WTC11 (cell line): Measurements from ENCODE around the gene ZNF302. TPM values are rescaled to one million over a fixed set of nuclear protein-coding genes. Genes with fewer than 3 reads are reported as not detected.
A peak's percentile ranks its signal among the peaks of the same experiment; 100 is the strongest.

ENCODE experiments used
- ATAC-seq: fragments of 200-7000 bp; cut with Tn5 transposase; 2 replicates; pipeline ENCODE4 v1.10.0; 2021; ENCODE audit warnings: mild to moderate bottlenecking, moderate library complexity
- CTCF ChIA-PET: fragments of 300-600 bp; sonication (Branson Sonifier 250); formaldehyde crosslinking; loops from one replicate; lab custom pipeline; 2021; ENCODE audit warnings: antibody characterized with exemption; lab: Charles Lee
- POLR2A ChIA-PET: fragments of 350-600 bp; sonication (Branson Sonifier 250); formaldehyde crosslinking; loops from one replicate; lab custom pipeline; 2021; ENCODE audit warnings: antibody characterized with exemption; lab: Charles Lee
- DNase-seq: peaks from one replicate; pipeline ENCODE4 v3.0.0; 2021; ENCODE audit warnings: low spot score
- H3K27ac Mint-ChIP-seq: 2 replicates; pipeline ENCODE4 v1.8.0; 2021; ENCODE audit warnings: mixed read lengths
- H3K27me3 Mint-ChIP-seq: 2 replicates; pipeline ENCODE4 v1.8.0; 2021; ENCODE audit warnings: low read depth, mild to moderate bottlenecking, moderate library complexity, mixed read lengths
- H3K36me3 Mint-ChIP-seq: 2 replicates; pipeline ENCODE4 v1.8.0; 2021; ENCODE audit warnings: mixed read lengths
- H3K4me1 Mint-ChIP-seq: 2 replicates; pipeline ENCODE4 v1.8.0; 2022; ENCODE audit warnings: mixed read lengths
- H3K4me3 Mint-ChIP-seq: 2 replicates; pipeline ENCODE4 v1.8.0; 2021; ENCODE audit warnings: mild to moderate bottlenecking, moderate library complexity, mixed read lengths
- H3K9me3 Mint-ChIP-seq: 2 replicates; pipeline ENCODE4 v1.8.0; 2021; ENCODE audit warnings: mixed read lengths
- CBFB ChIP-seq: sonication (generic); formaldehyde crosslinking; IDR thresholded peaks from 2 replicates; pipeline ENCODE4 v1.8.1; 2022; ENCODE audit warnings: mild to moderate bottlenecking, low read depth, missing genetic modification reagents
- CREB1 ChIP-seq: sonication (generic); formaldehyde crosslinking; IDR thresholded peaks from 2 replicates; pipeline ENCODE4 v1.8.0; 2023; ENCODE audit warnings: mild to moderate bottlenecking, missing genetic modification reagents
- CREM ChIP-seq: sonication (generic); formaldehyde crosslinking; IDR thresholded peaks from 2 replicates; pipeline ENCODE4 v1.8.1; 2022; ENCODE audit warnings: mild to moderate bottlenecking, missing genetic modification reagents, moderate library complexity
- CTCF ChIP-seq: fragments of 200-600 bp; IDR thresholded peaks from 2 replicates; pipeline ENCODE4 v1.8.0; 2022; ENCODE audit warnings: antibody characterized with exemption
- FOXJ3 ChIP-seq: sonication (generic); formaldehyde crosslinking; IDR thresholded peaks from 2 replicates; pipeline ENCODE4 v1.9.0; 2021; ENCODE audit warnings: missing genetic modification reagents, mild to moderate bottlenecking, borderline replicate concordance
- GTF2I ChIP-seq: fragments of 250-450 bp; sonication (Bioruptor Pico); conservative IDR thresholded peaks from 2 replicates; pipeline ENCODE4 v1.4.0; 2021; ENCODE audit warnings: mild to moderate bottlenecking
- JUN ChIP-seq: sonication (generic); formaldehyde crosslinking; IDR thresholded peaks from 2 replicates; pipeline ENCODE4 v1.8.0; 2023; ENCODE audit warnings: mild to moderate bottlenecking, missing genetic modification reagents
- MLX ChIP-seq: sonication (generic); formaldehyde crosslinking; IDR thresholded peaks from 2 replicates; pipeline ENCODE4 v1.8.1; 2023; ENCODE audit warnings: mild to moderate bottlenecking, missing genetic modification reagents, moderate library complexity
- OVOL2 ChIP-seq: fragments of 250-450 bp; sonication (Bioruptor Pico); IDR thresholded peaks from 2 replicates; pipeline ENCODE4 v1.9.0; 2021; ENCODE audit warnings: mild to moderate bottlenecking, borderline replicate concordance
- PRRX2 ChIP-seq: fragments of 250-450 bp; sonication (Bioruptor Pico); IDR thresholded peaks from 2 replicates; pipeline ENCODE4 v1.8.0; 2021; ENCODE audit warnings: mild to moderate bottlenecking
- SOX15 ChIP-seq: fragments of 250-450 bp; sonication (Bioruptor Pico); IDR thresholded peaks from 2 replicates; pipeline ENCODE4 v1.9.0; 2021; ENCODE audit warnings: mild to moderate bottlenecking
- SP1 ChIP-seq: sonication (generic); formaldehyde crosslinking; conservative IDR thresholded peaks from 2 replicates; pipeline ENCODE4 v1.8.1; 2022; ENCODE audit warnings: missing genetic modification reagents
- TEAD1 ChIP-seq: sonication (generic); formaldehyde crosslinking; IDR thresholded peaks from 2 replicates; pipeline ENCODE4 v1.8.0; 2022; ENCODE audit warnings: mild to moderate bottlenecking, missing genetic modification reagents
- TEAD4 ChIP-seq: sonication (generic); formaldehyde crosslinking; IDR thresholded peaks from 2 replicates; pipeline ENCODE4 v1.8.0; 2022; ENCODE audit warnings: mild to moderate bottlenecking, missing genetic modification reagents
- TP53 ChIP-seq: sonication (generic); formaldehyde crosslinking; IDR thresholded peaks from 2 replicates; pipeline ENCODE4 v1.8.1; 2023; ENCODE audit warnings: mild to moderate bottlenecking, missing genetic modification reagents
- ZNF121 ChIP-seq: sonication (generic); formaldehyde crosslinking; IDR thresholded peaks from 2 replicates; pipeline ENCODE4 v1.8.0; 2023; ENCODE audit warnings: missing genetic modification reagents
- ZNF232 ChIP-seq: sonication (generic); formaldehyde crosslinking; IDR thresholded peaks from 2 replicates; pipeline ENCODE4 v1.8.0; 2022; ENCODE audit warnings: mild to moderate bottlenecking, missing genetic modification reagents
- ZNF263 ChIP-seq: sonication (generic); formaldehyde crosslinking; IDR thresholded peaks from 2 replicates; pipeline ENCODE4 v1.8.1; 2022; ENCODE audit warnings: low read depth, mild to moderate bottlenecking, moderate library complexity, missing genetic modification reagents
- ZNF317 ChIP-seq: sonication (generic); formaldehyde crosslinking; IDR thresholded peaks from 2 replicates; pipeline ENCODE4 v1.8.1; 2023; ENCODE audit warnings: low read depth, mild to moderate bottlenecking, moderate library complexity, missing genetic modification reagents, borderline replicate concordance
- ZNF532 ChIP-seq: fragments of 250-450 bp; sonication (Bioruptor Pico); IDR thresholded peaks from 2 replicates; pipeline ENCODE4 v1.9.0; 2021; ENCODE audit warnings: mild to moderate bottlenecking, borderline replicate concordance
- ZNF671 ChIP-seq: fragments of 250-450 bp; sonication (Bioruptor Pico); IDR thresholded peaks from 2 replicates; pipeline ENCODE4 v1.8.0; 2021; ENCODE audit warnings: mild to moderate bottlenecking
- total RNA-seq: library from RNA; stranded (reverse); gene quantifications from 3 replicates; pipeline ENCODE4 v1.2.3, GENCODE V29; 2021
- TF ChIP-seq, protein P1 (sequence below): sonication (generic); formaldehyde crosslinking; IDR thresholded peaks from 2 replicates; pipeline ENCODE4 v1.8.1; 2022; ENCODE audit warnings: mild to moderate bottlenecking, missing genetic modification reagents, moderate library complexity, borderline replicate concordance
- TF ChIP-seq, protein P2 (sequence below): sonication (generic); formaldehyde crosslinking; IDR thresholded peaks from 2 replicates; pipeline ENCODE4 v1.8.1; 2023; ENCODE audit warnings: mild to moderate bottlenecking, missing genetic modification reagents, moderate library complexity

ZNF302 gene
- total RNA-seq, 1 experiment from 2014 or later, result 23.5 TPM

DNA sequence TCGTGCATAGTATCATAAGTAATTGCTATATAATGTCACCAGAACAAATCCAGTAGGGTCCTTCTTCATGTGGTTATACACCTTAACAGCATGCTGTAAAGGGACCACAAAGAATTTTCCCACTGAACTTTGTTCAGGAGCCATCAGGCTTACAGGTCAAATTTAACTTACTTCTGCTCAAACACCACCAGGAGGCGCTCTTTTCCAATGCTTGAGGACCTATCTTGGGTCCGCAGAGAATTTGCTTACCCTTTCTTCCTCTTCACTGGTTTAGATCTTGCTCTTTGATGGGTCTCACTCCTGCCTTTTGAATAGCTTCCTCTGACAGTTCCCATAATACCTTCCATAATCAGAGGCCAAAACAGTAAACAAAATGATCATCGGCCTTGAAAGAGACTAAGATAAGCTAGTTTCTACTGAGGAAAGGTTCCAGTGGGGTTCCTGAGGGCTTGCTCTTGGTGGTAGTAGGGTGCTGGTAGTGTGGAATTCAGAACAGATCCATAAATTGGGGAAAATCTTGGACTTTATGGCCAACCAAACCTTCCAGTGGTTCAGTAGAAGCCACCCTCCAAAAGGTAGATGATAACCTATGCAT, 37.9 kb upstream of the ZNF302 start:
- Mint-ChIP-seq H3K4me3 (no peak overlapping the region), H3K4me1 (no peaks in the 10 kb centered on the region), H3K27ac (no peak overlapping the region), H3K27me3 (peaks cover 9% of the 10 kb centered on the region), H3K36me3 (0 out of 2 replicates have a peak, but pooled peaks cover under 1% of the 10 kb centered on the region), H3K9me3 (peaks cover 16% of the 10 kb centered on the region)
- DNase-seq (peak; percentile 62), ATAC-seq (peak; percentile 83)
- peak; percentile 86 for TF ChIP-seq CTCF
- no peak for TF ChIP-seq PRRX2 (CRISPR knock-in tag)
- no peak for TF ChIP-seq ZNF232
- ChIA-PET POLR2A (no interaction called here), CTCF (interaction anchor here (0.6 to 2.1 kb wide), 11 partner anchors 12 to 428 kb away, joined by 3 to 26 read pairs (median 4); partner anchors contain the start of gene ZNF302)

DNA sequence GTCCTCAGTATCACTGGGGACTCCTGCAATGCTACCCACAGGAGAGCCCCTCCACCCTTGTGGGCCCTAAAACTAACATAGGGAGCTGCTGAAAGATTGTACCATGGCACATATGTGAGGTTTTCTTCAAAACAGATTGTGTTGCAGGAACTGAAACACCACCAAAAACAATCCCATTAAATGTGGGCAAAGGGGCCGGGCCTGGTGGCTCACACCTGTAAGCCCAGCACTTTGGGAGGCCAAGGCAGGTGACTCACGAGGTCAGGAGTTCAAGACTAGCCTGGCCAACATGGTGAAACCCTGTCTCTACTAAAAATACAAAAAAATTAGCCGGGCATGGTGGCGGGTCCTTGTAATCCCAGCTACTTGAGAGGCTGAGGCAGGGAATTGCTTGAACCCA, 35.2 kb upstream of the ZNF302 start:
- no peaks in the 10 kb centered on the region for H3K9me3 Mint-ChIP-seq
- H3K27ac Mint-ChIP-seq, result no peak overlapping the region
- CTCF ChIA-PET, result no interaction called here
- H3K36me3 Mint-ChIP-seq, result no peaks in the 10 kb centered on the region
- no peaks in the 10 kb centered on the region for H3K4me1 Mint-ChIP-seq
- no peak for ATAC-seq
- TF ChIP-seq SOX15 (CRISPR knock-in tag) (no peak), TEAD1 (no peak), TEAD4 (CRISPR knock-in tag) (no peak), FOXJ3 (CRISPR knock-in tag) (no peak), ZNF671 (CRISPR knock-in tag) (no peak), CREB1 (no peak), CBFB (CRISPR knock-in tag) (no peak), CTCF (no peak), TP53 (CRISPR knock-in tag) (no peak), SP1 (CRISPR knock-in tag) (no peak), ZNF263 (CRISPR knock-in tag) (no peak), ZNF232 (no peak)
- TF ChIP-seq, protein P1, sequence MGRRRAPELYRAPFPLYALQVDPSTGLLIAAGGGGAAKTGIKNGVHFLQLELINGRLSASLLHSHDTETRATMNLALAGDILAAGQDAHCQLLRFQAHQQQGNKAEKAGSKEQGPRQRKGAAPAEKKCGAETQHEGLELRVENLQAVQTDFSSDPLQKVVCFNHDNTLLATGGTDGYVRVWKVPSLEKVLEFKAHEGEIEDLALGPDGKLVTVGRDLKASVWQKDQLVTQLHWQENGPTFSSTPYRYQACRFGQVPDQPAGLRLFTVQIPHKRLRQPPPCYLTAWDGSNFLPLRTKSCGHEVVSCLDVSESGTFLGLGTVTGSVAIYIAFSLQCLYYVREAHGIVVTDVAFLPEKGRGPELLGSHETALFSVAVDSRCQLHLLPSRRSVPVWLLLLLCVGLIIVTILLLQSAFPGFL (CRISPR knock-in tag), result no peak
- TF ChIP-seq, protein P2, sequence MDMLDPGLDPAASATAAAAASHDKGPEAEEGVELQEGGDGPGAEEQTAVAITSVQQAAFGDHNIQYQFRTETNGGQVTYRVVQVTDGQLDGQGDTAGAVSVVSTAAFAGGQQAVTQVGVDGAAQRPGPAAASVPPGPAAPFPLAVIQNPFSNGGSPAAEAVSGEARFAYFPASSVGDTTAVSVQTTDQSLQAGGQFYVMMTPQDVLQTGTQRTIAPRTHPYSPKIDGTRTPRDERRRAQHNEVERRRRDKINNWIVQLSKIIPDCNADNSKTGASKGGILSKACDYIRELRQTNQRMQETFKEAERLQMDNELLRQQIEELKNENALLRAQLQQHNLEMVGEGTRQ (CRISPR knock-in tag), result no peak
- TF ChIP-seq, all 79 proteins: peak for 0
- POLR2A ChIA-PET, result no interaction called here
- no peak for DNase-seq
- H3K27me3 Mint-ChIP-seq, result peaks cover 2% of the 10 kb centered on the region
- no peak overlapping the region for H3K4me3 Mint-ChIP-seq

DNA sequence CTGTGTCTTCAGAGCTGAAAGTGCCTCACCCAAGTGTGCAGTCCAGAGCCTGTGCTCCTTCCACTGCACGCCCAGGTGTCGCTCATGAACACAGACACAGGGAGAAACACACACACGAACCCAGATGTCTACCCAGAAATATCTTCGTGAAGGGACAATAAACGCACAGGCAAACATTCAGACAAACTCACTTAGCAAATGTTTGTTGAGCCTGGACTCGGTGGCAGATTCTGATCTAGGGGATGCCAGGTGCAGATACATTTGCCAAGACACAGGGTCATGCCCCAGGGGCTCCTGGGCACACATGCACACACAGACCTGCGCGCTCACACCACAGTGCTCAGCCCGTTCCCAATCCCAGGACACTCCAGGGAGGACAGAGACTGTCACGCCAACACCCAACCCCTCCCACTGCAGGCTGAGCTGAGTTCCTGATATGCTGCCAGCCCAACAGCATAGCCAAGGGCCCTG, 32.5 kb upstream of the ZNF302 start:
- no peaks in the 10 kb centered on the region; the same call in 1 of the 2 replicates for H3K4me1 Mint-ChIP-seq
- H3K27me3 Mint-ChIP-seq, result no peaks in the 10 kb centered on the region; the same call in 1 of the 2 replicates
- DNase-seq, result no peak
- no peaks in the 10 kb centered on the region for H3K9me3 Mint-ChIP-seq
- no peak overlapping the region for H3K27ac Mint-ChIP-seq
- H3K36me3 Mint-ChIP-seq, result no peaks in the 10 kb centered on the region
- H3K4me3 Mint-ChIP-seq, result no peak overlapping the region
- no peak for ATAC-seq
- CTCF ChIA-PET, result interaction anchor here (1.2 kb wide), 1 partner anchor 89 kb away, joined by 4 read pairs; no protein-coding TSS in a partner anchor
- POLR2A ChIA-PET, result no interaction called here
- TF ChIP-seq ZNF532 (CRISPR knock-in tag), result no peak
- no peak for TF ChIP-seq CREM (CRISPR knock-in tag)
- no peak for TF ChIP-seq ZNF317
- no peak for TF ChIP-seq MLX (CRISPR knock-in tag)
- TF ChIP-seq GTF2I, result no peak
- TF ChIP-seq OVOL2, result no peak
- no peak for TF ChIP-seq JUN (CRISPR knock-in tag)
- no peak for TF ChIP-seq ZNF121 (CRISPR knock-in tag)
